ENCODE data around the gene TTC5.

The TTC5 gene

GRCh38 chr14:20306079-20306423, 300 bp upstream of the TTC5 start:
- Histone ChIP-seq H3K18ac (ENCODE audit: low read length) (no peak overlapping the region), H3K79me1 (ENCODE audit: low read length) (no peaks in the 10 kb centered on the region), H4K91ac (ENCODE audit: low read depth, low read length) (no peak overlapping the region), H4K12ac (ENCODE audit: low read depth, low read length) (no peak overlapping the region), H2AK5ac (ENCODE audit: low read length) (no peak overlapping the region), H3K4me1 (ENCODE audit: control insufficient read depth in 1 of 2, insufficient read depth in 2 of 2, low read length in 2 of 2) (no peaks in the 10 kb centered on the region), H2BK120ac (ENCODE audit: insufficient read depth, low read length, poor library complexity) (no peak overlapping the region), H2BK12ac (ENCODE audit: low read length) (no peak overlapping the region), H3K23ac (ENCODE audit: low read length) (no peak overlapping the region), H3K9ac (ENCODE audit: low read length) (no peak overlapping the region), H3K4ac (ENCODE audit: low read depth, low read length) (no peak overlapping the region), H4K8ac (ENCODE audit: low read depth, low read length) (no peak overlapping the region), H3K27me3 (ENCODE audit: insufficient read depth, low read length) (no peaks in the 10 kb centered on the region), H3K4me2 (ENCODE audit: low read length) (no peak overlapping the region), H3K4me3 (ENCODE audit: low read depth, low read length) (no peak overlapping the region), H3K27ac (ENCODE audit: low read depth, low read length) (no peak overlapping the region), H3K36me3 (ENCODE audit: control insufficient read depth in 1 of 2, insufficient read depth in 2 of 2, low read length in 2 of 2) (peaks cover 0 to 2% of the 10 kb centered on the region in 2 experiments), H3K14ac (ENCODE audit: low read length) (no peak overlapping the region), H3K79me2 (ENCODE audit: control insufficient read depth, insufficient read depth, low read length, poor library complexity) (no peaks in the 10 kb centered on the region), H3K9me3 (ENCODE audit: insufficient read depth, low read depth, low read length) (no peaks in the 10 kb centered on the region), H2AFZ (ENCODE audit: insufficient read depth, low read length, poor library complexity) (no peak overlapping the region), H2BK5ac (ENCODE audit: low read depth, low read length, poor library complexity) (no peak overlapping the region)
- WGBS (ENCODE audit: extremely low coverage, insufficient coverage, insufficient read length) = no CpG with 5 or more reads among the region's 1 CpG
- DNase-seq = no peak

GRCh38 chr14:20302042-20302755, 3.6 kb downstream of the TTC5 start:
- no peak overlapping the region for H3K23ac ChIP-seq (ENCODE audit: low read length)
- H3K9me3 ChIP-seq (ENCODE audit: insufficient read depth, low read depth, low read length) = no peaks in the 10 kb centered on the region
- H4K12ac ChIP-seq (ENCODE audit: low read depth, low read length) = no peak overlapping the region
- H4K91ac ChIP-seq (ENCODE audit: low read depth, low read length) = no peak overlapping the region
- H2BK120ac ChIP-seq (ENCODE audit: insufficient read depth, low read length, poor library complexity) = no peak overlapping the region
- no peak overlapping the region for H2AFZ ChIP-seq (ENCODE audit: insufficient read depth, low read length, poor library complexity)
- H3K4ac ChIP-seq (ENCODE audit: low read depth, low read length) = no peak overlapping the region
- no peak overlapping the region for H2BK12ac ChIP-seq (ENCODE audit: low read length)
- no peaks in the 10 kb centered on the region for H3K27me3 ChIP-seq (ENCODE audit: insufficient read depth, low read length)
- H2BK5ac ChIP-seq (ENCODE audit: low read depth, low read length, poor library complexity) = no peak overlapping the region
- H3K4me1 ChIP-seq (ENCODE audit: control insufficient read depth in 1 of 2, insufficient read depth in 2 of 2, low read length in 2 of 2) = no peaks in the 10 kb centered on the region
- no peak overlapping the region for H4K8ac ChIP-seq (ENCODE audit: low read depth, low read length)
- H3K79me2 ChIP-seq (ENCODE audit: control insufficient read depth, insufficient read depth, low read length, poor library complexity) = no peaks in the 10 kb centered on the region
- H3K27ac ChIP-seq (ENCODE audit: low read depth, low read length) = no peak overlapping the region
- H3K4me3 ChIP-seq (ENCODE audit: low read depth, low read length) = no peak overlapping the region
- H3K79me1 ChIP-seq (ENCODE audit: low read length) = no peaks in the 10 kb centered on the region
- peaks cover 10% of the 10 kb centered on the region in 2 experiments for H3K36me3 ChIP-seq (ENCODE audit: control insufficient read depth in 1 of 2, insufficient read depth in 2 of 2, low read length in 2 of 2)
- WGBS (ENCODE audit: extremely low coverage, insufficient coverage, insufficient read length) = no CpG with 5 or more reads among the region's 1 CpG
- no peak overlapping the region for H2AK5ac ChIP-seq (ENCODE audit: low read length)
- DNase-seq = no peak
- no peak overlapping the region for H3K18ac ChIP-seq (ENCODE audit: low read length)
- H3K9ac ChIP-seq (ENCODE audit: low read length) = no peak overlapping the region
- no peak overlapping the region for H3K4me2 ChIP-seq (ENCODE audit: low read length)
- H3K14ac ChIP-seq (ENCODE audit: low read length) = no peak overlapping the region

- Histone ChIP-seq H2AK5ac (ENCODE audit: low read length) (no peak overlapping the region), H3K14ac (ENCODE audit: low read length) (no peak overlapping the region), H4K8ac (ENCODE audit: low read depth, low read length) (no peak overlapping the region), H3K18ac (ENCODE audit: low read length) (no peak overlapping the region), H4K91ac (ENCODE audit: low read depth, low read length) (no peak overlapping the region), H2BK12ac (ENCODE audit: low read length) (no peak overlapping the region), H3K27me3 (ENCODE audit: insufficient read depth, low read length) (no peaks in the 10 kb centered on the region), H3K4me3 (ENCODE audit: low read depth, low read length) (no peak overlapping the region), H4K12ac (ENCODE audit: low read depth, low read length) (no peak overlapping the region), H3K9me3 (ENCODE audit: insufficient read depth, low read depth, low read length) (no peaks in the 10 kb centered on the region), H3K4ac (ENCODE audit: low read depth, low read length) (no peak overlapping the region), H3K79me2 (ENCODE audit: control insufficient read depth, insufficient read depth, low read length, poor library complexity) (no peaks in the 10 kb centered on the region), H2BK120ac (ENCODE audit: insufficient read depth, low read length, poor library complexity) (no peak overlapping the region), H3K36me3 (ENCODE audit: control insufficient read depth in 1 of 2, insufficient read depth in 2 of 2, low read length in 2 of 2) (peaks cover 14 to 21% of the 10 kb centered on the region in 2 experiments), H3K4me2 (ENCODE audit: low read length) (no peak overlapping the region), H3K9ac (ENCODE audit: low read length) (no peak overlapping the region), H3K23ac (ENCODE audit: low read length) (no peak overlapping the region), H3K4me1 (ENCODE audit: control insufficient read depth in 1 of 2, insufficient read depth in 2 of 2, low read length in 2 of 2) (no peaks in the 10 kb centered on the region), H2BK5ac (ENCODE audit: low read depth, low read length, poor library complexity) (no peak overlapping the region), H2AFZ (ENCODE audit: insufficient read depth, low read length, poor library complexity) (no peak overlapping the region), H3K79me1 (ENCODE audit: low read length) (no peaks in the 10 kb centered on the region), H3K27ac (ENCODE audit: low read depth, low read length) (no peak overlapping the region)
- no CpG with 5 or more reads among the region's 4 CpGs for WGBS (ENCODE audit: extremely low coverage, insufficient coverage, insufficient read length)
- peak in 1 of 2 donors; percentile 8 for DNase-seq
These were observed 10.7 kb downstream of the TTC5 start for GRCh38 chr14:20295067-20295466.

- Histone ChIP-seq H3K79me1 (ENCODE audit: low read length) (no peaks in the 10 kb centered on the region), H3K4me3 (ENCODE audit: low read depth, low read length) (no peak overlapping the region), H2AK5ac (ENCODE audit: low read length) (no peak overlapping the region), H2BK12ac (ENCODE audit: low read length) (no peak overlapping the region), H3K18ac (ENCODE audit: low read length) (no peak overlapping the region), H3K9ac (ENCODE audit: low read length) (no peak overlapping the region), H4K91ac (ENCODE audit: low read depth, low read length) (no peak overlapping the region), H2BK5ac (ENCODE audit: low read depth, low read length, poor library complexity) (no peak overlapping the region), H3K23ac (ENCODE audit: low read length) (no peak overlapping the region), H2AFZ (ENCODE audit: insufficient read depth, low read length, poor library complexity) (no peak overlapping the region), H3K14ac (ENCODE audit: low read length) (no peak overlapping the region), H3K9me3 (ENCODE audit: insufficient read depth, low read depth, low read length) (no peaks in the 10 kb centered on the region), H3K4ac (ENCODE audit: low read depth, low read length) (no peak overlapping the region), H3K4me1 (ENCODE audit: control insufficient read depth in 1 of 2, insufficient read depth in 2 of 2, low read length in 2 of 2) (no peaks in the 10 kb centered on the region), H4K8ac (ENCODE audit: low read depth, low read length) (no peak overlapping the region), H4K12ac (ENCODE audit: low read depth, low read length) (no peak overlapping the region), H3K4me2 (ENCODE audit: low read length) (no peak overlapping the region), H3K27me3 (ENCODE audit: insufficient read depth, low read length) (no peaks in the 10 kb centered on the region), H3K36me3 (ENCODE audit: control insufficient read depth in 1 of 2, insufficient read depth in 2 of 2, low read length in 2 of 2) (peaks cover 12 to 20% of the 10 kb centered on the region in 2 experiments), H3K27ac (ENCODE audit: low read depth, low read length) (no peak overlapping the region), H3K79me2 (ENCODE audit: control insufficient read depth, insufficient read depth, low read length, poor library complexity) (no peaks in the 10 kb centered on the region), H2BK120ac (ENCODE audit: insufficient read depth, low read length, poor library complexity) (no peak overlapping the region)
- no peak for DNase-seq
- no CpG with 5 or more reads among the region's 2 CpGs for WGBS (ENCODE audit: extremely low coverage, insufficient coverage, insufficient read length)
These were observed 11.1 kb downstream of the TTC5 start for GRCh38 chr14:20294636-20295035.
